ENCODE results near the gene CDRT4.
A peak's percentile ranks its signal among the peaks of the same experiment; 100 is the strongest.
"Not testable (repeated sequence)": the region's sequence is repeated elsewhere in the genome, so short reads cannot be mapped to it uniquely, and the experiment has no call there.

CDRT4 gene

GRCh38 chr17:15467592-15467991, at the start of gene CDRT4:
CDRT4 (minus strand) TSS chr17:15467621; CDS start chr17:15440238, 27,383 bp downstream.
- DNase-seq: no peak

- DNase-seq: no peak
These were observed 48.7 kb upstream of the CDRT4 start for GRCh38 chr17:15516150-15516549.

GRCh38 chr17:15514469-15514868, 47.0 kb upstream of the CDRT4 start:
- no peak for DNase-seq

- DNase-seq: no peak
These were observed 46.5 kb upstream of the CDRT4 start for GRCh38 chr17:15513856-15514459.

- no peak for DNase-seq
These were observed 45.8 kb upstream of the CDRT4 start for GRCh38 chr17:15513058-15513791.

- no peak for DNase-seq
These were observed 44.8 kb upstream of the CDRT4 start for GRCh38 chr17:15512071-15512709.

- DNase-seq: no peak
These were observed 43.7 kb upstream of the CDRT4 start for GRCh38 chr17:15511142-15511541.

- DNase-seq: no peak
These were observed 42.9 kb upstream of the CDRT4 start for GRCh38 chr17:15510361-15510760.

- DNase-seq: no peak
These were observed 41.7 kb upstream of the CDRT4 start for GRCh38 chr17:15509095-15509494.

GRCh38 chr17:15508466-15508865, 41.0 kb upstream of the CDRT4 start:
- no peak for DNase-seq

- no peak for DNase-seq
These were observed 40.5 kb upstream of the CDRT4 start for GRCh38 chr17:15507896-15508295.

- DNase-seq: no peak
These were observed 39.6 kb upstream of the CDRT4 start for GRCh38 chr17:15507001-15507400.

GRCh38 chr17:15505708-15506107, 38.3 kb upstream of the CDRT4 start:
- DNase-seq: not testable (repeated sequence)

GRCh38 chr17:15503731-15504130, 36.3 kb upstream of the CDRT4 start:
- no peak for DNase-seq

- DNase-seq: peak; percentile 74
These were observed 35.1 kb upstream of the CDRT4 start for GRCh38 chr17:15502369-15503112.

- no peak for DNase-seq
These were observed 34.4 kb upstream of the CDRT4 start for GRCh38 chr17:15501793-15502192.

- no peak for DNase-seq
These were observed 33.9 kb upstream of the CDRT4 start for GRCh38 chr17:15501282-15501681.

- DNase-seq: no peak
These were observed 30.7 kb upstream of the CDRT4 start for GRCh38 chr17:15498107-15498506.

- no peak for DNase-seq
These were observed 29.6 kb upstream of the CDRT4 start for GRCh38 chr17:15496735-15497670.

- no peak for DNase-seq
These were observed 27.4 kb upstream of the CDRT4 start for GRCh38 chr17:15494821-15495220.

GRCh38 chr17:15493693-15494035, 26.2 kb upstream of the CDRT4 start:
- DNase-seq: no peak
